ENCODE results near the gene PCDHGB7. TPM values are rescaled to one million over a fixed set of nuclear protein-coding genes. Genes with fewer than 3 reads are reported as not detected.
"Not testable (repeated sequence)": the region's sequence is repeated elsewhere in the genome, so short reads cannot be mapped to it uniquely, and the experiment has no call there.

PCDHGB7 gene
- 10 to 100 TPM; 13.1 to 15.2 (median 13.9) TPM for polyA plus RNA-seq (ENCODE audit: insufficient read depth in 1 of 5, insufficient read length in 5 of 5, low replicate concordance in 1 of 5)
- long read RNA-seq, donor 1, full-length matches to known transcripts, result 7 of 7 reads
- long read RNA-seq, donor 1, partial matches to known transcripts, result 0 of 7 reads
- long read RNA-seq, donor 1, other reads (novel, unspliced or antisense), result 0 of 7 reads
- long read RNA-seq, donor 2, partial matches to known transcripts, result 0 of 2 reads
- long read RNA-seq, donor 2, other reads (novel, unspliced or antisense), result 0 of 2 reads
- long read RNA-seq, donor 3, full-length matches to known transcripts, result 7 of 7 reads
- long read RNA-seq, donor 3, partial matches to known transcripts, result 0 of 7 reads
- long read RNA-seq, donor 3, other reads (novel, unspliced or antisense), result 0 of 7 reads
- long read RNA-seq, donor 4, full-length matches to known transcripts, result 9 of 9 reads
- long read RNA-seq, donor 4, partial matches to known transcripts, result 0 of 9 reads
- long read RNA-seq, donor 4, other reads (novel, unspliced or antisense), result 0 of 9 reads
- long read RNA-seq, donor 5, full-length matches to known transcripts, result 15 of 15 reads
- long read RNA-seq, donor 5, partial matches to known transcripts, result 0 of 15 reads
- long read RNA-seq, donor 5, other reads (novel, unspliced or antisense), result 0 of 15 reads
- long read RNA-seq, donor 6, full-length matches to known transcripts, result 13 of 13 reads
- long read RNA-seq, donor 6, partial matches to known transcripts, result 0 of 13 reads
- long read RNA-seq, donor 6, other reads (novel, unspliced or antisense), result 0 of 13 reads
- long read RNA-seq, donor 7, full-length matches to known transcripts, result 10 of 10 reads
- long read RNA-seq, donor 7, partial matches to known transcripts, result 0 of 10 reads
- long read RNA-seq, donor 7, other reads (novel, unspliced or antisense), result 0 of 10 reads
- long read RNA-seq, donor 8, full-length matches to known transcripts, result 4 of 4 reads
- long read RNA-seq, donor 8, partial matches to known transcripts, result 0 of 4 reads
- long read RNA-seq, donor 8, other reads (novel, unspliced or antisense), result 0 of 4 reads

DNA sequence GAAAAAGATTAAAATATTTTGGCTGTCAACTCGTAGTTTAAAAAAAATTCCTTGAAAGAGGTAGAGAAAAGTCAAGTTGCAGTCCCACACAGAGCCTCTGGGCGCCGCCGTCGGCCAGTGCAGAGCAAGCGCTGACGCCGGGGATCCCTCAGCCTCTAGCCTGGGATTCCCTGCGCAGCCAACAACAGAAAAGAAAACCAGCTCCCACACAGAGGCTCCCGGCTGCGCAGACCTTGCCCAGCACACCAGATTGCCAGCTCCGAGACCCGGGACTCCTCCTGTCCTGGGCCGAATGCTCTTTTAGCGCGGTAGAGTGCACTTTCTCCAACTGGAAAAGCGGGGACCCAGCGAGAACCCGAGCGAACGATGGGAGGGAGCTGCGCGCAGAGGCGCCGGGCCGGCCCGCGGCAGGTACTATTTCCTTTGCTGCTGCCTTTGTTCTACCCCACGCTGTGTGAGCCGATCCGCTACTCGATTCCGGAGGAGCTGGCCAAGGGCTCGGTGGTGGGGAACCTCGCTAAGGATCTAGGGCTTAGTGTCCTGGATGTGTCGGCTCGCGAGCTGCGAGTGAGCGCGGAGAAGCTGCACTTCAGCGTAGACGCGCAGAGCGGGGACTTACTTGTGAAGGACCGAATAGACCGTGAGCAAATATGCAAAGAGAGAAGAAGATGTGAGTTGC is at the start of gene PCDHGB7:
TSS of gene PCDHGB7 (plus strand) at position 184 of the 679 bp plus-strand sequence. CDS start at position 367, 183 bp downstream.
- peak; percentile 42 to 61 for DNase-seq

GRCh38 chr5:141369994-141370848 is 47.3 kb upstream of the PCDHGB7 start, which contains the start of gene PCDHGB3:
Gene PCDHGB3, plus strand, starts transcription at chr5:141370242. Its CDS starts 153 bp downstream, at chr5:141370395.
- no peak for DNase-seq

DNA sequence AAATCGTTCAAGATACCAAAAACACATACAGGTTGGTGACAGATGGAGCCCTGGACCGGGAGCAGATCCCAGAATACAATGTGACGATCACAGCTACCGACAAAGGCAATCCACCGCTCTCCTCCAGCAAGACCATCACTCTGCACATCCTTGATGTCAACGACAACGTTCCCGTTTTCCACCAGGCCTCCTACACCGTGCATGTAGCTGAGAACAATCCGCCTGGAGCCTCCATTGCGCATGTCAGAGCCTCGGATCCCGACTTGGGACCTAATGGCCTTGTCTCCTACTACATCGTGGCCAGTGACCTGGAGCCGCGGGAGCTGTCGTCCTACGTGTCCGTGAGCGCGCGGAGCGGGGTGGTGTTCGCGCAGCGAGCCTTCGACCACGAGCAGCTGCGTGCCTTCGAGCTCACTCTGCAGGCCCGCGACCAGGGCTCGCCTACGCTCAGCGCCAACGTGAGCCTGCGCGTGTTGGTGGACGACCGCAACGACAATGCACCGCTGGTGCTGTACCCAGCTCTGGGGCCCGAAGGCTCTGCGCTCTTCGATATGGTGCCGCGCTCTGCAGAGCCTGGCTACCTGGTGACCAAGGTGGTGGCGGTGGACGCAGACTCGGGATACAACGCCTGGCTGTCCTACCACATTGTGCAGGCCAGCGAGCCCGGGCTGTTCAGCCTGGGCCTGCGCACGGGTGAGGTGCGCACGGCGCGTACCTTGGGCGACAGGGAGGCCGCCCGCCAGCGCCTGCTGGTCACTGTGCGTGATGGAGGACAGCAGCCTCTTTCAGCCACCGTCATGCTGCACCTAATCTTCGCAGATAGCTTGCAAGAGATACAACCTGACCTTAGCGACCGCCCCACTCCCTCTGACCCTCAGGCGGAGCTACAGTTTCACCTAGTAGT is 45.7 kb upstream of the PCDHGB7 start:
- no peak for DNase-seq

- DNase-seq, result no peak
These were observed 43.7 kb upstream of the PCDHGB7 start, which contains the start of gene PCDHGA6 for GRCh38 chr5:141373673-141374317. Gene PCDHGA6, plus strand, starts transcription at chr5:141373891. Its CDS starts 193 bp downstream, at chr5:141374084.

GRCh38 chr5:141374627-141375026 is 42.9 kb upstream of the PCDHGB7 start:
- no peak for DNase-seq

- DNase-seq, result not testable (repeated sequence)
These were observed 41.9 kb upstream of the PCDHGB7 start for GRCh38 chr5:141375444-141376155.

DNA sequence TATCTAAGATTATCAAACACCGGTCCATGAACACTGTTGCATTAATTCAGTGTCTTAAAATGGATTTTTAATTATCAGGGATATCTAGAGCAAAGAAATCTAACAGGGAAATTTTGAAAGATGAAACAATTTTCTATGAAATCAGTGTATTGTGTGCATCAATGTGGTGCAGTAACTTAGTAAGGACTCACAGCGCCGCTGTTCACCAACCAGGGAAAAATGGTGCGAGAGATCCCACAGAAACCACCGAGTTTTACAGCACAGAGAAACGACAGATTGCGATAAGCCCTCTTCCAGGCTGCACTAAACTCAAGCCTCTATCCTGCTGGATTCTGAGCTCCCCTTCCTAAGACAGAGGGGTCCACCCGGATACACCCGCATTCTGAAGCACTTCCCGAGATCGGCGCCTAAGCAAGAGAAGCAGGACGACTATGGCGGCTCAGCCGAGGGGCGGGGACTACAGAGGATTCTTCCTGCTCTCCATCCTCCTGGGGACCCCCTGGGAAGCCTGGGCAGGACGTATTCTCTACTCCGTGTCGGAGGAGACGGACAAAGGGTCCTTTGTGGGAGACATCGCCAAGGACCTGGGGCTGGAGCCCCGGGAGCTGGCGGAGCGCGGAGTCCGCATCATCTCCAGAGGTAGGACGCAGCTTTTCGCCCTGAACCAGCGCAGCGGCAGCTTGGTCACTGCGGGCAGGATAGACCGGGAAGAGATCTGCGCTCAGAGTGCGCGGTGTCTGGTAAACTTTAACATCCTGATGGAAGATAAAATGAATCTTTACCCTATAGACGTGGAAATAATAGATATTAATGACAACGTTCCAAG is 34.8 kb upstream of the PCDHGB7 start, which contains the start of gene PCDHGA7:
TSS of gene PCDHGA7 (plus strand) at position 274 of the 826 bp plus-strand sequence. CDS start at position 432, 158 bp downstream.
- no peak for DNase-seq

GRCh38 chr5:141383345-141383744 is 34.1 kb upstream of the PCDHGB7 start:
- no peak for DNase-seq

DNA sequence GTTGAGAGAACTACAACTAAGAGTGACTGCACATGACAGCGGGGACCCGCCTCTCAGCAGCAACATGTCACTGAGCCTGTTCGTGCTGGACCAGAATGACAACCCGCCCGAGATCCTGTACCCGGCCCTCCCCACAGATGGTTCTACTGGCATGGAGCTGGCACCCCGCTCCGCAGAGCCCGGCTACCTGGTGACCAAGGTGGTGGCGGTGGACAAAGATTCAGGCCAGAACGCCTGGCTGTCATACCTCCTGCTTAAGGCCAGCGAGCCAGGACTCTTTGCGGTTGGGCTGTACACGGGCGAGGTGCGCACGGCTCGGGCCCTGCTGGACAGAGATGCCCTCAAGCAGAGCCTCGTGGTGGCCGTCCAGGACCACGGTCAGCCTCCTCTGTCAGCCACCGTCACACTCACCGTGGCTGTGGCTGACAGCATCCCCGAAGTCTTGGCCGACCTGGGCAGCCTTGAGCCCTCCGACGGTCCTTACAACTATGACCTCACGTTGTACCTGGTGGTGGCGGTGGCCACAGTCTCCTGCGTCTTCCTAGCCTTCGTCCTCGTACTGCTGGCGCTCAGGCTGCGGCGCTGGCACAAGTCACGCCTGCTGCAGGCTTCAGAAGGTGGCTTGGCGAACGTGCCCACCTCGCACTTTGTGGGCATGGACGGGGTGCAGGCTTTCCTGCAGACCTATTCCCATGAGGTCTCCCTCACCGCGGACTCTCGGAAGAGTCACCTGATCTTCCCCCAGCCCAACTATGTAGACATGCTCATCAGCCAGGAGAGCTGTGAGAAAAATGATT is 32.8 kb upstream of the PCDHGB7 start:
- DNase-seq, result no peak

DNA sequence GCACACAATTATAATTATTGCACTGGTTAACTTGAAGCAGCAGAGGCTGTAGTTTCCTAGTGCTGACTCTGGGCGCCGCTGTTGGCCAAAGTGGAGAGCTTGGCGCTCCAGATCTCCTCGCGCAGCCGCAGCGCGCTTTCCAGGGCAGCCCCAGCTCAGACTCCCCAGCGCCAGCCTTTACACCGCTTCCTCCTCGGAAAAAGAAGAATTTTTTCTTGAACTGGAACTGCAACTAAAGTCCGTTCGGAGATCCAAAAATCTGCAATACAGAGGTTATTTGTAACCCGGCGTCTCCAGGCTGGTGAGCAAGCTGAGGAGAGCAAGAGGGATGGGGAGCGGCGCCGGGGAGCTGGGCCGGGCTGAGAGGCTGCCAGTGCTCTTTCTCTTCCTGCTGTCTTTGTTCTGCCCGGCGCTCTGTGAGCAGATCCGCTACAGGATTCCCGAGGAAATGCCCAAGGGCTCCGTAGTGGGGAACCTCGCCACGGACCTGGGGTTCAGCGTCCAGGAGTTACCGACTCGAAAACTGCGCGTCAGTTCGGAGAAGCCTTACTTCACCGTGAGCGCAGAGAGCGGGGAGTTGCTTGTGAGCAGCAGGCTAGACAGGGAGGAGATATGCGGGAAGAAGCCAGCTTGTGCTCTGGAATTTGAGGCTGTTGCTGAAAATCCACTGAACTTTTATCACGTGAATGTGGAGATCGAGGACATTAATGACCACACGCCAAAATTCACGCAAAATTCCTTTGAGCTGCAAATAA is 29.7 kb upstream of the PCDHGB7 start, which contains the start of gene PCDHGB4:
TSS of gene PCDHGB4 (plus strand) at position 142 of the 755 bp plus-strand sequence. CDS start at position 329, 187 bp downstream.
- DNase-seq, result not testable (repeated sequence)

DNA sequence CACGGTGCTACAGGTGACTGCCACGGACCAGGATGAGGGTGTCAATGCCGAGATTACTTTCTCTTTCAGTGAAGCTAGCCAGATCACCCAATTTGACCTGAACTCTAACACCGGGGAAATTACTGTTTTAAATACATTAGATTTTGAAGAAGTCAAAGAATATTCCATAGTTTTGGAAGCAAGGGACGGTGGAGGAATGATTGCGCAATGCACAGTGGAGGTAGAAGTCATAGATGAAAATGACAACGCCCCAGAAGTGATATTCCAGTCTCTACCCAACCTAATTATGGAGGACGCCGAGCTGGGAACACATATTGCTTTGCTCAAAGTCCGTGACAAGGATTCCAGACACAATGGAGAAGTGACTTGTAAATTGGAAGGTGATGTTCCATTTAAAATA is 28.8 kb upstream of the PCDHGB7 start:
- no peak for DNase-seq

GRCh38 chr5:141389153-141390042 is 28.1 kb upstream of the PCDHGB7 start:
- no peak for DNase-seq

GRCh38 chr5:141392429-141393198 is 24.9 kb upstream of the PCDHGB7 start, which contains the start of gene PCDHGA8:
Gene PCDHGA8, plus strand, starts transcription at chr5:141392633. Its CDS starts 181 bp downstream, at chr5:141392814.
- no peak for DNase-seq
